PFSK-1 (cell line): ENCODE measurements around the gene WIPI1.

Source experiments
- FOXP2 ChIP-seq: optimal IDR thresholded peaks from 2 replicates; pipeline ENCODE3; 2011; ENCODE audit warnings: borderline replicate concordance, control low read depth, inconsistent platforms; ENCODE audit not compliant: insufficient read depth; ENCODE audit errors: extremely low read length, extremely low read depth
- POLR2AphosphoS5 ChIP-seq: IDR thresholded peaks from 2 replicates; pipeline ENCODE4 v1.6.1; 2012; ENCODE audit warnings: low read depth, mild to moderate bottlenecking, control low read depth, low read length, moderate library complexity
- SIN3A ChIP-seq: IDR thresholded peaks from 2 replicates; pipeline ENCODE4 v1.6.1; 2012; ENCODE audit warnings: mild to moderate bottlenecking, low read length, moderate library complexity, borderline replicate concordance; ENCODE audit not compliant: insufficient read depth
- TAF1 ChIP-seq: IDR thresholded peaks from 2 replicates; pipeline ENCODE4 v1.6.1; 2012; ENCODE audit warnings: low read length, control low read depth, borderline replicate concordance; ENCODE audit not compliant: insufficient read depth
- TF ChIP-seq, protein P1 (sequence below), 2 experiments: IDR thresholded peaks; 2 replicates each; pipeline versions ENCODE4 v1.6.1 to v1.8.0; 2011 to 2012; ENCODE audit warnings: low read depth in 2 of 2, low read length in 2 of 2, control low read depth in 1 of 2, inconsistent platforms in 1 of 2, mild to moderate bottlenecking in 1 of 2, moderate library complexity in 1 of 2; ENCODE audit not compliant: insufficient read depth in 1 of 2

WIPI1 gene

GRCh38 chr17:68379692-68380677 is 77.3 kb downstream of the WIPI1 start:
- TF ChIP-seq FOXP2 = no peak
- TF ChIP-seq SIN3A = no peak
- no peak for TF ChIP-seq TAF1
- TF ChIP-seq, protein P1, sequence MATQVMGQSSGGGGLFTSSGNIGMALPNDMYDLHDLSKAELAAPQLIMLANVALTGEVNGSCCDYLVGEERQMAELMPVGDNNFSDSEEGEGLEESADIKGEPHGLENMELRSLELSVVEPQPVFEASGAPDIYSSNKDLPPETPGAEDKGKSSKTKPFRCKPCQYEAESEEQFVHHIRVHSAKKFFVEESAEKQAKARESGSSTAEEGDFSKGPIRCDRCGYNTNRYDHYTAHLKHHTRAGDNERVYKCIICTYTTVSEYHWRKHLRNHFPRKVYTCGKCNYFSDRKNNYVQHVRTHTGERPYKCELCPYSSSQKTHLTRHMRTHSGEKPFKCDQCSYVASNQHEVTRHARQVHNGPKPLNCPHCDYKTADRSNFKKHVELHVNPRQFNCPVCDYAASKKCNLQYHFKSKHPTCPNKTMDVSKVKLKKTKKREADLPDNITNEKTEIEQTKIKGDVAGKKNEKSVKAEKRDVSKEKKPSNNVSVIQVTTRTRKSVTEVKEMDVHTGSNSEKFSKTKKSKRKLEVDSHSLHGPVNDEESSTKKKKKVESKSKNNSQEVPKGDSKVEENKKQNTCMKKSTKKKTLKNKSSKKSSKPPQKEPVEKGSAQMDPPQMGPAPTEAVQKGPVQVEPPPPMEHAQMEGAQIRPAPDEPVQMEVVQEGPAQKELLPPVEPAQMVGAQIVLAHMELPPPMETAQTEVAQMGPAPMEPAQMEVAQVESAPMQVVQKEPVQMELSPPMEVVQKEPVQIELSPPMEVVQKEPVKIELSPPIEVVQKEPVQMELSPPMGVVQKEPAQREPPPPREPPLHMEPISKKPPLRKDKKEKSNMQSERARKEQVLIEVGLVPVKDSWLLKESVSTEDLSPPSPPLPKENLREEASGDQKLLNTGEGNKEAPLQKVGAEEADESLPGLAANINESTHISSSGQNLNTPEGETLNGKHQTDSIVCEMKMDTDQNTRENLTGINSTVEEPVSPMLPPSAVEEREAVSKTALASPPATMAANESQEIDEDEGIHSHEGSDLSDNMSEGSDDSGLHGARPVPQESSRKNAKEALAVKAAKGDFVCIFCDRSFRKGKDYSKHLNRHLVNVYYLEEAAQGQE (IDR thresholded peaks at IDR 0.05; ENCODE audit: insufficient read depth in 1 of 2, low read depth in 2 of 2, low read length in 2 of 2) = no peak
- no peak for TF ChIP-seq POLR2AphosphoS5

- TF ChIP-seq FOXP2 (no peak), SIN3A (no peak), TAF1 (no peak), POLR2AphosphoS5 (no peak)
- TF ChIP-seq, protein P1 (IDR thresholded peaks at IDR 0.05; ENCODE audit: insufficient read depth in 1 of 2, low read depth in 2 of 2, low read length in 2 of 2) = no peak
Measured at GRCh38 chr17:68379177-68379510, 78.2 kb downstream of the WIPI1 start.

GRCh38 chr17:68378268-68379176 is 78.8 kb downstream of the WIPI1 start:
- TF ChIP-seq FOXP2 = no peak

DNA sequence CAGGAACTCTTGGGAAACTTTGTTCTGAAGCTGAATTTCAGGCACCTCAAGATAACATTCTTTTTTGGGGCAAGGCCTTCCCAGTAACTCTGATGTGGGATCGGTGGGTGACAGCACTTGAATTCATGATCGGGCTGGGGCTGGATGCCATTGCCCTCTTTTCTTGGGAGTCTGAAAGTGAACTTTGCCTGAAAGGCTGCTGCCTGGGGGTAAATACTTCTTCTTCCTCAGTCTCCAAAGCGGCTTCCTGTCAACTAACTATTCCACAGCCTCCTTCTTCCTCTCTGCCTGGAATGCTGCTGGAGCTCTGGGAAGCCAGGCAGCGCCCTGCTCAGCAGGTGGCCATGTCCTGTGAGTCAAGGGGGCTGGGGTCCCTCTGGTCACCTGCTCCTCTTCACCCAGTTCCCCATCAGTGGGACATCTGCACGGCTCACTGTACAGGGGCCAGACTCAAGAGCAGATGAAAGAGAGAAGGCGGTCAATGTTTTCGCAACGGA is 79.5 kb downstream of the WIPI1 start:
- TF ChIP-seq SIN3A (no peak), FOXP2 (no peak), POLR2AphosphoS5 (no peak), TAF1 (no peak)
- TF ChIP-seq, protein P1 (IDR thresholded peaks at IDR 0.05; ENCODE audit: insufficient read depth in 1 of 2, low read depth in 2 of 2, low read length in 2 of 2) = no peak

- TF ChIP-seq POLR2AphosphoS5 = no peak
- TF ChIP-seq, protein P1 (IDR thresholded peaks at IDR 0.05; ENCODE audit: insufficient read depth in 1 of 2, low read depth in 2 of 2, low read length in 2 of 2) = no peak
- TF ChIP-seq SIN3A = no peak
- TF ChIP-seq FOXP2 = no peak
- no peak for TF ChIP-seq TAF1
Measured at GRCh38 chr17:68375566-68375965, 81.7 kb downstream of the WIPI1 start.
